Upper lobe of left lung (tissue), 6 donors: ENCODE measurements around the gene TNS1. TPM values are rescaled to one million over a fixed set of nuclear protein-coding genes. Genes with fewer than 3 reads are reported as not detected.
A peak's percentile ranks its signal among the peaks of the same experiment; 100 is the strongest.

Source experiments
- ATAC-seq, 2 donors: fragments of 200-7000 bp; cut with Tn5 transposase; one replicate each; pipeline ENCODE4 v1.9.1; 2022; ENCODE audit warnings: mild to moderate bottlenecking in 2 of 2, moderate library complexity in 2 of 2; ENCODE audit not compliant: low FRiP score in 2 of 2
- DNase-seq, 2 donors: peaks; one replicate each; pipeline ENCODE4 v3.0.0-alpha.2; 2019 to 2020
- H3K27ac ChIP-seq, 4 donors: fragments of 200-600 bp; sonication (generic); one replicate each; pipeline ENCODE4 v1.5.1; 2016 to 2019
- H3K27me3 ChIP-seq, 4 donors: fragments of 200-600 bp; sonication (generic); one replicate each; pipeline ENCODE4 v1.5.1; 2017 to 2019
- H3K36me3 ChIP-seq, 4 donors: fragments of 200-600 bp; sonication (generic); one replicate each; pipeline ENCODE4 v1.5.1; 2016 to 2019
- H3K4me1 ChIP-seq, 4 donors: fragments of 200-600 bp; sonication (generic); one replicate each; pipeline ENCODE4 v1.5.1; 2018 to 2019
- H3K4me3 ChIP-seq, 4 donors: fragments of 200-600 bp; sonication (generic); one replicate each; pipeline ENCODE4 v1.5.1; 2017 to 2019; ENCODE audit warnings: mild to moderate bottlenecking in 2 of 4, moderate library complexity in 1 of 4
- H3K9me3 ChIP-seq, 4 donors: fragments of 200-600 bp; sonication (generic); one replicate each; pipeline ENCODE4 v1.5.1; 2018 to 2019
- CTCF ChIP-seq, 6 experiments: fragments of 450-650 bp in 4 of 6; fragments of 200-600 bp in 2 of 6; sonication (generic) in 2 of 6; IDR thresholded peaks; one replicate each; pipeline ENCODE4 v1.5.1; 2016 to 2019; ENCODE audit warnings: antibody characterized with exemption in 6 of 6
- EP300 ChIP-seq, 4 donors: sonication (generic); formaldehyde crosslinking; IDR thresholded peaks; one replicate each; pipeline ENCODE4 v1.5.1; 2017; ENCODE audit warnings: antibody characterized with exemption in 4 of 4, control low read depth in 2 of 4
- POLR2A ChIP-seq, 4 donors: fragments of 450-650 bp; IDR thresholded peaks; one replicate each; pipeline ENCODE4 v1.5.1; 2016 to 2017; ENCODE audit warnings: antibody characterized with exemption in 4 of 4, mild to moderate bottlenecking in 2 of 4
- POLR2AphosphoS5 ChIP-seq, 2 donors: sonication (generic); formaldehyde crosslinking; IDR thresholded peaks; one replicate each; pipeline ENCODE4 v1.5.1; 2017; ENCODE audit warnings: antibody characterized with exemption in 2 of 2
- WGBS, 2 donors: methylation state at CpG; one replicate each; pipeline ENCODE4 v1.1.5; 2017 to 2018; 5-methylcytosine and 5-hydroxymethylcytosine counted together
- total RNA-seq, 6 donors: library from RNA; depleted of rRNA in 4 of 6; stranded (reverse); fragments of >200 nt in 4 of 6; gene quantifications; one replicate each; pipeline versions ENCODE4 v1.1.0 to v1.2.1, GENCODE V29; 2016 to 2021
- donor health status: DM: no; HTN: no; CAD: no; lungs with moderate emphysema.
- donor health status: DM: no; HTN: yes; CAD: no; lungs with severe emphysema.

Gene TNS1
- total RNA-seq, 6 donors from 2014 or later: 325 to 1,095 (median 550) TPM

- no peaks in the 10 kb centered on the region for H3K9me3 ChIP-seq
- 50 to 100% methylated on average over 1 of the region's 1 CpG for WGBS, 2 donors
- no peak overlapping the region for H3K27ac ChIP-seq
- H3K4me3 ChIP-seq: no peak overlapping the region
- TF ChIP-seq CTCF (IDR thresholded peaks at IDR 0.05) (no peak), POLR2AphosphoS5 (IDR thresholded peaks at IDR 0.05) (no peak), POLR2A (IDR thresholded peaks at IDR 0.05) (no peak), EP300 (IDR thresholded peaks at IDR 0.05) (no peak)
- ATAC-seq (no peak), DNase-seq (peak in 1 of 2 donors; percentile 10)
- peaks cover 0 to 3% (median 0%) of the 10 kb centered on the region in 4 donors for H3K27me3 ChIP-seq
- H3K36me3 ChIP-seq: no peaks in the 10 kb centered on the region
- H3K4me1 ChIP-seq: peaks cover 8 to 29% (median 17%) of the 10 kb centered on the region in 4 donors
Observed at GRCh38 chr2:218033208-218033589, 30.4 kb upstream of the TNS1 start.

- TF ChIP-seq CTCF (IDR thresholded peaks at IDR 0.05): no peak
- no peak for TF ChIP-seq EP300 (IDR thresholded peaks at IDR 0.05)
- no peak for TF ChIP-seq POLR2A (IDR thresholded peaks at IDR 0.05)
- no peak for TF ChIP-seq POLR2AphosphoS5 (IDR thresholded peaks at IDR 0.05)
- Histone ChIP-seq H3K27me3 (peaks cover 0 to 3% (median 0%) of the 10 kb centered on the region in 4 donors), H3K27ac (no peak overlapping the region), H3K4me1 (peaks cover 8 to 29% (median 17%) of the 10 kb centered on the region in 4 donors), H3K36me3 (no peaks in the 10 kb centered on the region), H3K9me3 (no peaks in the 10 kb centered on the region), H3K4me3 (no peak overlapping the region)
- ATAC-seq (no peak), DNase-seq (peak in 1 of 2 donors; percentile 14)
- 83 to 85% methylated on average over 10 to 12 of the region's 12 CpGs for WGBS, 2 donors
Observed at GRCh38 chr2:218032336-218033171, 29.8 kb upstream of the TNS1 start.

GRCh38 chr2:218031771-218032257 lies 29.0 kb upstream of the TNS1 start:
- Histone ChIP-seq H3K36me3 (no peaks in the 10 kb centered on the region), H3K27ac (no peak overlapping the region), H3K27me3 (peaks cover 0 to 3% (median 0%) of the 10 kb centered on the region in 4 donors), H3K4me1 (peaks cover 8 to 29% (median 19%) of the 10 kb centered on the region in 4 donors), H3K4me3 (no peak overlapping the region), H3K9me3 (no peaks in the 10 kb centered on the region)
- ATAC-seq (no peak), DNase-seq (peak in 1 of 2 donors; percentile 25)
- WGBS, 2 donors: 59 to 84% methylated on average over 3 to 7 of the region's 7 CpGs
- TF ChIP-seq POLR2A (IDR thresholded peaks at IDR 0.05) (no peak), EP300 (IDR thresholded peaks at IDR 0.05) (no peak), CTCF (IDR thresholded peaks at IDR 0.05) (no peak), POLR2AphosphoS5 (IDR thresholded peaks at IDR 0.05) (no peak)

GRCh38 chr2:218031261-218031660 lies 28.5 kb upstream of the TNS1 start:
- Histone ChIP-seq H3K36me3 (no peaks in the 10 kb centered on the region), H3K27me3 (peaks cover 0 to 3% (median 0%) of the 10 kb centered on the region in 4 donors), H3K9me3 (no peaks in the 10 kb centered on the region), H3K27ac (no peak overlapping the region), H3K4me3 (no peak overlapping the region), H3K4me1 (peaks cover 12 to 29% (median 22%) of the 10 kb centered on the region in 4 donors)
- no peak for DNase-seq
- no peak for TF ChIP-seq POLR2A (IDR thresholded peaks at IDR 0.05)
- TF ChIP-seq EP300 (IDR thresholded peaks at IDR 0.05): no peak
- TF ChIP-seq CTCF (IDR thresholded peaks at IDR 0.05): no peak
- no peak for TF ChIP-seq POLR2AphosphoS5 (IDR thresholded peaks at IDR 0.05)
- ATAC-seq: no peak
- WGBS, 2 donors: 89 to 93% methylated on average over 1 of the region's 1 CpG
